Right lobe of liver (tissue), 6 donors: Measurements from ENCODE around the gene ZNF557. TPM values are rescaled to one million over a fixed set of nuclear protein-coding genes. Genes with fewer than 3 reads are reported as not detected.

Source experiments
- ATAC-seq, 4 donors: fragments of 200-7000 bp; cut with Tn5 transposase; one replicate each; pipeline ENCODE4 v1.9.1; 2020; ENCODE audit warnings: mild to moderate bottlenecking in 4 of 4, moderate library complexity in 4 of 4
- DNase-seq, 3 donors: peaks; one replicate each; pipeline ENCODE4 v3.0.0-alpha.2; 2020
- H3K27ac ChIP-seq, 3 donors: fragments of 200-600 bp; one replicate each; pipeline ENCODE4 v1.8.0; 2022
- H3K27me3 ChIP-seq, 2 donors: fragments of 200-600 bp; one replicate each; pipeline ENCODE4 v1.8.0; 2022
- H3K36me3 ChIP-seq, 4 donors: fragments of 200-600 bp; sonication (generic) in 1 of 4; one replicate each; pipeline versions ENCODE4 v1.5.1 to v1.8.0; 2017 to 2022; ENCODE audit warnings: control low read depth in 1 of 4
- H3K4me1 ChIP-seq, 4 donors: fragments of 200-600 bp; sonication (generic) in 1 of 4; one replicate each; pipeline versions ENCODE4 v1.5.1 to v1.8.0; 2017 to 2022; ENCODE audit warnings: control low read depth in 1 of 4
- H3K4me3 ChIP-seq, 3 donors: fragments of 200-600 bp; one replicate each; pipeline ENCODE4 v1.8.0; 2022
- H3K9me3 ChIP-seq, 4 donors: fragments of 200-600 bp; sonication (generic) in 1 of 4; one replicate each; pipeline versions ENCODE4 v1.5.1 to v1.8.0; 2017 to 2022; ENCODE audit warnings: control low read depth in 1 of 4
- CTCF ChIP-seq, 4 donors: fragments of 200-600 bp in 3 of 4; fragments of 450-650 bp in 1 of 4; IDR thresholded peaks; one replicate each; pipeline versions ENCODE4 v1.5.1 to v1.8.0; 2016 to 2022; ENCODE audit warnings: antibody characterized with exemption in 4 of 4, mild to moderate bottlenecking in 2 of 4
- POLR2A ChIP-seq: fragments of 450-650 bp; IDR thresholded peaks from one replicate; pipeline ENCODE4 v1.6.1; 2017; ENCODE audit warnings: antibody characterized with exemption, mild to moderate bottlenecking
- WGBS: methylation state at CpG from one replicate; pipeline ENCODE4 v1.1.6; 2018; ENCODE audit warnings: low coverage, low lambda C conversion rate; ENCODE audit not compliant: insufficient coverage; ENCODE audit errors: missing lambda C conversion rate; 5-methylcytosine and 5-hydroxymethylcytosine counted together
- intact Hi-C, 2 donors: fragments of 100-400 bp; cut with DNase I; formaldehyde crosslinking; loops; one replicate each; pipeline versions ENCODE4 v1.11.2 to v1.14.1; 2022
- total RNA-seq, 6 experiments: library from RNA; depleted of rRNA in 2 of 6; stranded (reverse); fragments of >200 nt in 2 of 6; fragmentation: NEBNext Ultra II Directional in 3 of 6; extraction: Animal tissue kit (Norgen Biotek cat#: 25700) in 3 of 6; gene quantifications; one replicate each; pipeline versions ENCODE4 v1.1.0 to v1.2.4, GENCODE V29; 2016 to 2023
- donor health status: DM: no; HTN: yes; CAD: no.
- donor health status: DM: no; HTN: no; CAD: no.
- donor health status: DM: no; HTN: no; CAD: no.
- donor health status: DM: no; HTN: yes; CAD: no.
- donor health status: DM: no; HTN: yes; CAD: no.

ZNF557 gene
- total RNA-seq, 6 experiments from 2014 or later: 3.2 to 3.9 (median 3.5) TPM

GRCh38 chr19:7074705-7075282 is 5.3 kb downstream of the ZNF557 start:
- Histone ChIP-seq H3K36me3 (peaks cover 4 to 68% (median 54%) of the 10 kb centered on the region in 4 donors), H3K27me3 (no peaks in the 10 kb centered on the region), H3K4me1 (peaks cover 0 to 10% (median 3%) of the 10 kb centered on the region in 4 donors), H3K9me3 (peaks cover 0 to 15% (median 12%) of the 10 kb centered on the region in 4 donors), H3K27ac (no peak overlapping the region), H3K4me3 (no peak overlapping the region)
- TF ChIP-seq POLR2A (no peak), CTCF (IDR thresholded peaks at IDR 0.05) (no peak)
- intact Hi-C loops: no loop called here
- DNase-seq (no peak), ATAC-seq (peak in 1 of 4 donors; percentile 33)
- WGBS: 100% methylated on average over 3 of the region's 29 CpGs

GRCh38 chr19:7076151-7076550 is 6.6 kb downstream of the ZNF557 start:
- no peak overlapping the region for H3K27ac ChIP-seq
- no peak overlapping the region for H3K4me3 ChIP-seq
- no peaks in the 10 kb centered on the region for H3K27me3 ChIP-seq
- peaks cover 12 to 76% (median 65%) of the 10 kb centered on the region in 4 donors for H3K36me3 ChIP-seq
- DNase-seq (no peak), ATAC-seq (no peak)
- peaks cover 0 to 25% (median 19%) of the 10 kb centered on the region in 4 donors for H3K9me3 ChIP-seq
- intact Hi-C loops: no loop called here
- no peak for TF ChIP-seq POLR2A
- no peak for TF ChIP-seq CTCF (IDR thresholded peaks at IDR 0.05)
- 83% methylated on average over 1 of the region's 6 CpGs for WGBS
- H3K4me1 ChIP-seq: no peaks in the 10 kb centered on the region

- Histone ChIP-seq H3K4me3 (no peak overlapping the region), H3K27ac (no peak overlapping the region), H3K27me3 (no peaks in the 10 kb centered on the region), H3K9me3 (peaks cover 0 to 44% (median 30%) of the 10 kb centered on the region in 4 donors), H3K4me1 (no peaks in the 10 kb centered on the region), H3K36me3 (peaks cover 19 to 82% (median 73%) of the 10 kb centered on the region in 4 donors)
- ATAC-seq (no peak), DNase-seq (no peak)
- no peak for TF ChIP-seq POLR2A
- no peak for TF ChIP-seq CTCF (IDR thresholded peaks at IDR 0.05)
- intact Hi-C loops: no loop called here
- WGBS: 88% methylated on average over 2 of the region's 2 CpGs
These were observed 8.5 kb downstream of the ZNF557 start for GRCh38 chr19:7078008-7078407.

GRCh38 chr19:7083076-7083956 is 13.8 kb downstream of the ZNF557 start:
- intact Hi-C loops: no loop called here
- Histone ChIP-seq H3K4me1 (no peaks in the 10 kb centered on the region), H3K27me3 (no peaks in the 10 kb centered on the region), H3K9me3 (peaks cover 5 to 91% (median 52%) of the 10 kb centered on the region in 4 donors), H3K4me3 (no peak overlapping the region), H3K27ac (no peak overlapping the region), H3K36me3 (peaks cover 23 to 63% (median 47%) of the 10 kb centered on the region in 4 donors)
- no peak for DNase-seq
- 93% methylated on average over 15 of the region's 15 CpGs for WGBS
- no peak for ATAC-seq
- no peak for TF ChIP-seq POLR2A
- no peak for TF ChIP-seq CTCF (IDR thresholded peaks at IDR 0.05)
